NCI-H2029 (cell line): ENCODE data around the gene PSPH.
"Not testable (repeated sequence)": the region's sequence is repeated elsewhere in the genome, so short reads cannot be mapped to it uniquely, and the experiment has no call there.

Experiments
- DNase-seq: peaks from one replicate; lab custom pipeline; 2025; lab: John Stamatoyannopoulos, UW

The PSPH gene

GRCh38 chr7:56062382-56062781, 11.1 kb upstream of the PSPH start:
- no peak for DNase-seq

GRCh38 chr7:56053993-56054392, 2.7 kb upstream of the PSPH start:
- no peak for DNase-seq

- no peak for DNase-seq
Observed at GRCh38 chr7:56053379-56053778, 2.1 kb upstream of the PSPH start.

GRCh38 chr7:56051053-56051338, 248 bp downstream of the PSPH start:
- no peak for DNase-seq

GRCh38 chr7:56048763-56049162, 2.5 kb downstream of the PSPH start:
- DNase-seq: peak; percentile 57

- DNase-seq: no peak
Observed at GRCh38 chr7:56048245-56048644, 3.0 kb downstream of the PSPH start.

- DNase-seq: not testable (repeated sequence)
Observed at GRCh38 chr7:56047446-56048116, 3.7 kb downstream of the PSPH start.

- no peak for DNase-seq
Observed at GRCh38 chr7:56046721-56047445, 4.4 kb downstream of the PSPH start.

GRCh38 chr7:56045758-56046157, 5.5 kb downstream of the PSPH start:
- DNase-seq: not testable (repeated sequence)

- DNase-seq: no peak
Observed at GRCh38 chr7:56040730-56041129, 10.5 kb downstream of the PSPH start.

GRCh38 chr7:56033671-56034432, 17.4 kb downstream of the PSPH start:
- peak; percentile 73 for DNase-seq

GRCh38 chr7:56032578-56032977, 18.7 kb downstream of the PSPH start:
- DNase-seq: not testable (repeated sequence)

GRCh38 chr7:56031556-56031955, 19.7 kb downstream of the PSPH start:
- not testable (repeated sequence) for DNase-seq

- DNase-seq: no peak
Observed at GRCh38 chr7:56030340-56030739, 20.9 kb downstream of the PSPH start.

GRCh38 chr7:56028942-56029630, 22.2 kb downstream of the PSPH start:
- no peak for DNase-seq

- DNase-seq: no peak
Observed at GRCh38 chr7:56026538-56026937, 24.7 kb downstream of the PSPH start.

GRCh38 chr7:56023500-56023899, 27.7 kb downstream of the PSPH start:
- no peak for DNase-seq

GRCh38 chr7:56019501-56019900, 31.7 kb downstream of the PSPH start:
- no peak for DNase-seq

- not testable (repeated sequence) for DNase-seq
Observed at GRCh38 chr7:56017015-56017414, 34.2 kb downstream of the PSPH start.

- no peak for DNase-seq
Observed at GRCh38 chr7:56009695-56010094, 41.5 kb downstream of the PSPH start.

GRCh38 chr7:56007891-56008290, 43.4 kb downstream of the PSPH start:
- DNase-seq: no peak

- DNase-seq: no peak
Observed at GRCh38 chr7:56007167-56007652, 44.0 kb downstream of the PSPH start.
